ENCODE results near the gene NPR1. TPM values are rescaled to one million over a fixed set of nuclear protein-coding genes. Genes with fewer than 3 reads are reported as not detected.
"Not testable (repeated sequence)": the region's sequence is repeated elsewhere in the genome, so short reads cannot be mapped to it uniquely, and the experiment has no call there.

Gene NPR1
- polyA plus RNA-seq, 6 donors from 2014 or later, result not detected

DNA sequence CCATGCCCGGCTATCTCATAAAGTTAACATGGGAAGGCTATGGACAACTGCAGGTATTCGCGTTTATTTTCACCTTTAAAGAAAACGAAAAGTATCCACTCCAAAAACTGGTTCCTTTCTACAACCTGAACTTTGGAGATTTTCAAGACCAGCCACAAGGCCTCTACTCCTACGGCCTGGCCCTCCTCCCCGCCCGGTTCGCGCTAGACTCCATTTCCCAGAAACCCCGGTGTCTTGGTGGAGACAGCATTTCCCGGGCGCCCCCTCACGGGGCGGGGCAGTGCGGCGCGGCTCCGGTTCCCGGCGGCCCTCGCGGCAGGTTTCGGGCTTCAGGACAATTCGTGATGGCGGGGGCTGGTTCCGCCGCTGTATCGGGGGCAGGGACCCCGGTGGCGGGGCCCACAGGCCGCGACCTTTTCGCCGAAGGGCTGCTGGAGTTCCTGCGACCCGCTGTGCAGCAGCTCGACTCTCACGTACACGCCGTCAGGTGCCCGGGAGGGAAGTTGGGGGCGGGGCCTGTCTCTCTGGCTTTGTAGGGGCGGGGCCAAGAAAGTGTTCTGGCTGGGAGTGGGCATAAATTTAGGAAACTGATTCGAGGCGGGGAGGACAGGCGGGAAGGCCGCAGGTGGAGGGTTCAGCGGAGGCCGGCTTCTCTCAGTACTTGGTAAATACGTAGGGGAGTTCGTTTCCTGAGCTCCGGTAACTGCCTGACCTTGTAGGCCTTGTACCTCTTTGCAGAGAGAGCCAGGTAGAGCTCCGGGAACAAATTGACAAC is 19.9 kb upstream of the NPR1 start, which contains the start of gene SNAPIN:
Gene SNAPIN (plus strand): TSS at position 304 of the 775 bp plus-strand sequence. CDS start 41 bp downstream, at position 345.
- DNase-seq (peak; percentile 94), ATAC-seq (ENCODE audit: low read depth in 2 of 2) (peak; percentile 98 to 99)
- H3K36me3 Mint-ChIP-seq, result peaks cover 0 to 8% of the 10 kb centered on the region in 2 donors
- H3K9me3 Mint-ChIP-seq, result no peaks in the 10 kb centered on the region
- H3K27ac Mint-ChIP-seq, result peak within 1 kb of the TSS; percentile 69 to 98 (median 90)
- peaks cover 4 to 18% (median 17%) of the 10 kb centered on the region in 3 donors for H3K4me1 Mint-ChIP-seq
- no peaks in the 10 kb centered on the region for H3K27me3 Mint-ChIP-seq
- peak within 1 kb of the TSS; percentile 88 to 98 (median 96) for H3K4me3 Mint-ChIP-seq

- H3K27me3 Mint-ChIP-seq, result no peaks in the 10 kb centered on the region
- H3K36me3 Mint-ChIP-seq, result peaks cover 0 to 8% of the 10 kb centered on the region in 2 donors
- peaks cover 4 to 18% (median 17%) of the 10 kb centered on the region in 3 donors for H3K4me1 Mint-ChIP-seq
- no peaks in the 10 kb centered on the region for H3K9me3 Mint-ChIP-seq
- peak overlapping the region in 4 of 6 donors; percentile 69 to 98 (median 85) for H3K27ac Mint-ChIP-seq
- DNase-seq, result no peak
- peak overlapping the region; percentile 88 to 98 (median 96) for H3K4me3 Mint-ChIP-seq
- no peak for ATAC-seq (ENCODE audit: low read depth in 2 of 2)
Measured at GRCh38 chr1:153659175-153659534, 19.3 kb upstream of the NPR1 start.

DNA sequence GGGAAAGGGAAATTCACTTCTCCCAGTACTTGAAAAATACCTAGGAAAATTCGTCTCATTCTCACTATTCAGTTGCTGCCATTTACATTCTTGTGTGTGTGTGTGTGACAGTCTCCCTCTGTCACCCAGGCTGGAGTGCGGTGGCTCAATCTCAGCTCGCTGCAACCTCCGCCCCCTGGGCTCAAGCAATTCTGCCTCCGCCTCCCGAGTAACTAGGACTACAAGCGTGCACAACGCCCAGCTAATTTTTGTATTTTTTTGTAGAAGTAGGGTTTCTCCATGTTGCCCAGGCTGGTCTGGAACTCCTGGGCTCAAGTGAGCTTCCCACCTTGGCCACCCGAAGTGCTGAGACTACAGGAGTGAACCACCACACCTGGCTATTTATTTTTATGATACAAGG is 18.8 kb upstream of the NPR1 start:
- Mint-ChIP-seq H3K27me3 (no peaks in the 10 kb centered on the region), H3K4me1 (peaks cover 4 to 18% (median 17%) of the 10 kb centered on the region in 3 donors), H3K27ac (peak overlapping the region in 4 of 6 donors; percentile 58 to 93 (median 74)), H3K9me3 (no peaks in the 10 kb centered on the region), H3K36me3 (peaks cover 0 to 8% of the 10 kb centered on the region in 2 donors), H3K4me3 (peak overlapping the region; percentile 88 to 98 (median 96))
- no peak for ATAC-seq (ENCODE audit: low read depth in 2 of 2)
- no peak for DNase-seq

DNA sequence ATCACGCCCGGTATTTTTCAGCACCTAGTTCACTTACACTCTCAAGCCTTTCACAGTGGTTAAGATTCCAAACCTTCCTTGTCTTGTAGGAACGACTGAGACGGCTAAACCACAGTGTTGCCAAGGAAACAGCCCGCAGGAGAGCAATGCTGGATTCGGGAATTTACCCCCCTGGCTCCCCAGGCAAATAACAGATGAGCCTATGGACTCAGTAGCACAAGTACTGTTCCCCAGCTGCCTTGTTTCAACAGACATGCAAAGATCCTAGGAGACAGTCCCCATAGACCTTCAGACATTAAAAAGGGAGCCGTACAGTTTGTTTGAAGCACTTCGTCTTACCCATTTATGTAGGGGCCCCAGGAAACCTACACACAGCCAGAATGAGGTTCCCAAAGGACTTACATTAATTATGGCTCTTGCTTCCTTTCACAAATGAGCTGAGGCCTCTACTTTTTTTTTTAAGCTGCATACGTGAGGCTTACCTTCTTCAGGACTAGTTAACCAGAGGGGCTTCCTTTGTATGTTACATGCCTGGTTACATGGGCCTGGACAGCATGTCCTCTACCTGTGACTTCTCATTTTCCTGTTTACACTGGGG is 17.3 kb upstream of the NPR1 start:
- Mint-ChIP-seq H3K4me3 (peak overlapping the region in 6 of 8 donors; percentile 15 to 86 (median 46)), H3K9me3 (no peaks in the 10 kb centered on the region), H3K27me3 (no peaks in the 10 kb centered on the region), H3K36me3 (peaks cover 0 to 18% of the 10 kb centered on the region in 2 donors), H3K27ac (peak overlapping the region in 4 of 6 donors; percentile 55 to 89 (median 62)), H3K4me1 (peaks cover 4 to 18% (median 17%) of the 10 kb centered on the region in 3 donors)
- no peak for DNase-seq
- ATAC-seq (ENCODE audit: low read depth in 2 of 2), result no peak

- ATAC-seq (ENCODE audit: low read depth in 2 of 2), result no peak
- Mint-ChIP-seq H3K4me3 (peak overlapping the region in 1 of 8 donors; percentile 48), H3K27ac (no peak overlapping the region), H3K27me3 (no peaks in the 10 kb centered on the region), H3K4me1 (peaks cover 4 to 18% (median 17%) of the 10 kb centered on the region in 3 donors), H3K9me3 (no peaks in the 10 kb centered on the region), H3K36me3 (peaks cover 0 to 18% of the 10 kb centered on the region in 2 donors)
- DNase-seq, result no peak
Measured at GRCh38 chr1:153662269-153662668, 16.2 kb upstream of the NPR1 start.

- Mint-ChIP-seq H3K27me3 (no peaks in the 10 kb centered on the region), H3K4me3 (no peak overlapping the region), H3K9me3 (no peaks in the 10 kb centered on the region), H3K27ac (no peak overlapping the region), H3K4me1 (peaks cover 5 to 20% (median 19%) of the 10 kb centered on the region in 3 donors), H3K36me3 (peaks cover 0 to 18% of the 10 kb centered on the region in 2 donors)
- no peak for ATAC-seq (ENCODE audit: low read depth in 2 of 2)
- DNase-seq, result no peak
Measured at GRCh38 chr1:153663211-153663610, 15.3 kb upstream of the NPR1 start.

- Mint-ChIP-seq H3K4me3 (peak overlapping the region in 1 of 8 donors; percentile 53), H3K27ac (no peak overlapping the region), H3K4me1 (peaks cover 4 to 18% (median 7%) of the 10 kb centered on the region in 3 donors), H3K9me3 (no peaks in the 10 kb centered on the region), H3K27me3 (no peaks in the 10 kb centered on the region), H3K36me3 (peaks cover 0 to 10% of the 10 kb centered on the region in 2 donors)
- DNase-seq, result no peak
- no peak for ATAC-seq (ENCODE audit: low read depth in 2 of 2)
Measured at GRCh38 chr1:153667439-153667838, 11.0 kb upstream of the NPR1 start.

DNA sequence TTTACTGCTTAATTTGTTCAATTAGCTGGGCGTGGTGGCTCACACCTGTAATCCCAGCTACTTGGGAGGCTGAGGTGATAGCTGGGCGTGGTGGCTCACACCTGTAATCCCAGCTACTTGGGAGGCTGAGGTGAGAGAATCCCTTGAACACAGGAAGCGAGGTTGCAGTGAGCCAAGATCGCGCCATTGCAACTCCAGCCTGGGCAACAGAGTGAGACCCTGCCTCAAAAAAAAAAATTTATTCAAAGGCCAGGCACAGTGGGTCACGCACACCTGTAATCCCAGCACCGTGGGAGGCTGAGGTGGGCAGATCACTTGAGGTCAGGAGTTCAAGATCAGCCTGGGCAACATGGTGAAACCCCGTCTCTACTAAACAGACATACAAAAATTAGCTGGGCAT is 9.8 kb upstream of the NPR1 start:
- not testable (repeated sequence) for H3K9me3 Mint-ChIP-seq; DNase-seq; H3K27me3 Mint-ChIP-seq; ATAC-seq (ENCODE audit: low read depth in 2 of 2)
- H3K4me1 Mint-ChIP-seq, result peaks cover 4 to 18% (median 5%) of the 10 kb centered on the region in 3 donors
- peak overlapping the region in 3 of 8 donors; percentile 45 to 55 (median 51) for H3K4me3 Mint-ChIP-seq
- H3K27ac Mint-ChIP-seq, result peak overlapping the region in 1 of 6 donors; percentile 41
- peaks cover 0 to 10% of the 10 kb centered on the region in 2 donors for H3K36me3 Mint-ChIP-seq

DNA sequence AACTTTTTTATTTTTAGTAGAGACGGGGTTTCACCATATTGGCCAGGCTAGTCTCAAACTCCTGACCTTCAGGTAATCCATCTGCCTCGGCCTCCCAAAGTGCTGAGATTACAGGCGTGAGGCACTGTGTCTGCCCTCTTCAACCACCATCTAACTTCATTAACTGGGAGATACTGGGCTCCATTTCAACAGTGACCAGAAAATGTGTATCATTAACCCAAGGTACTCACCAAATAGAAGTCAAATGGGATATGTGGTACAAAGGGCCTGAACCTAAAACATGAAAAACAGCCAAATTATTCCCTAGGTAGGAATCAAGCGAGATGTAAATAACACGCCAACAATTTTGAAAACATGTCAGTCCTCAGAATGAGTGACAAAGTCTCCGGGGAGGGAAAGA is 8.9 kb upstream of the NPR1 start:
- Mint-ChIP-seq H3K27ac (peak overlapping the region in 3 of 6 donors; percentile 32 to 96 (median 62)), H3K4me3 (peak overlapping the region in 1 of 8 donors; percentile 66), H3K36me3 (peaks cover 0 to 10% of the 10 kb centered on the region in 2 donors), H3K9me3 (no peaks in the 10 kb centered on the region), H3K27me3 (no peaks in the 10 kb centered on the region), H3K4me1 (peaks cover 4 to 18% (median 5%) of the 10 kb centered on the region in 3 donors)
- ATAC-seq (ENCODE audit: low read depth in 2 of 2) (no peak), DNase-seq (no peak)

DNA sequence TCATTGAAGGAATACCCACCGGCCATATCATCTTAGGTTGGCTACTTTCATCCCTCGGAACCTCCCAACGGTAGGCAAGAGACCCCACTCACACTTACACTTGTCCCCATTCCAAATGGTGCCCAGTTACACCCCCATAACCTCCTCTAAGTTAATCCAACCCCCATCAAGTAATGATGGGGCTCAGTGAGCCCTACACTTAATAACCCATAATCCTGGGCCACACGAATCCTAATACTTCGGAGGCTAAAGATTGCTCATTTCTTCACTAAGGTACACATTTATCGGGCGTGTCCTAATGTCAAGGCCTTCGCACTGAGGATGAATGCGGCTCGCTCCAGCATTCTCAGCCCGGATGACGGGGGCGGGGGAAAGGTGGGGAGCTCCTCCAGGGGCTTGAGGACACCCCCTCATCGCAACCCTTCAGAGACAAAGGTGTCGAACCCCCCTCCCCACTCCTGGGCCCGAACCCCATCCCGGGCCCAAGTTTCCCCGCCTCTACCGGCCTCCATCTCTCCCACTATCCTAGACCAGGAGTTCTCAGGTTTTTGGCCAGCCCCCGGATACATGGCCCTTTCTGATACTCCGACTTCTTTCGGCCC is 8.1 kb upstream of the NPR1 start:
- Mint-ChIP-seq H3K27me3 (no peaks in the 10 kb centered on the region), H3K36me3 (peaks cover 0 to 4% of the 10 kb centered on the region in 2 donors), H3K4me3 (no peak overlapping the region), H3K4me1 (peaks cover 4 to 18% (median 5%) of the 10 kb centered on the region in 3 donors), H3K27ac (no peak overlapping the region), H3K9me3 (no peaks in the 10 kb centered on the region)
- DNase-seq, result no peak
- ATAC-seq (ENCODE audit: low read depth in 2 of 2), result peak in 1 of 2 donors; percentile 1

DNA sequence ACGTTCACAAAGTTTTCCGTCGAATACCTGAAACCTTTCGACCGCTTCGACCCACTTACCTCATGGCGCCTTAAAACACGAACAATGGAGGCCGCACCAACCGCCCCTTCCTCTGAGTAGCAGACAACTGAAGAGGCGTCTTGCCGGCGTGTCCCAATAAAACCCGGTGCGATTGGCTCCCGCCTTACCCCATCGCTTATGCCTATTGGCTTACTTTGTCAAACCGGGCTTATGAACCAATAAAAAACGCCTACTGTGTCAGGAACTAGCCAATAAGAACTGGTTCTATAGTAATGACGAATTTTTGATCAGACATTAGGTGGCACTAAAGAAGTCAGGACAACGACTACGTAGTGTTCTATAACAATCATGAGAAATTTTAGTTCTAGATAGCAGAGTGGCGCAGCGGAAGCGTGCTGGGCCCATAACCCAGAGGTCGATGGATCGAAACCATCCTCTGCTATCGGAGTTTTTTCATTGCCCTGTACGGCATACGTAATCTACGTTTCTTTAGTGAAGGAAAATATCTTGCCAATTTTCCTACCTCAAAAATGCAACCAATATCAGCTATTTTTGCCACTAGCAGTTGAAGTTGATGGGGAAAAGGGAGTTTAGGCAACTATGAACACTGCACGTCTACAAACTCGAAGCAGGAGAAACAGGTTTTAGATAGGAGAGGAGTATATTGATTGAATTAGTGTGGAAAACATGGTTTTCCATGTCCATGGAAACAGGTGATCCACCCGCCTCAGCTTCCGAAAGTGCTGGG is 7.4 kb upstream of the NPR1 start, which contains the start of gene ILF2:
Gene ILF2 (minus strand): TSS at position 135 of the 769 bp plus-strand sequence. CDS start 71 bp downstream, at position 64.
- Mint-ChIP-seq H3K4me1 (peaks cover 4 to 18% (median 5%) of the 10 kb centered on the region in 3 donors), H3K27me3 (peaks cover 0 to under 1% (median 0%) of the 10 kb centered on the region in 3 donors), H3K9me3 (no peaks in the 10 kb centered on the region), H3K36me3 (no peaks in the 10 kb centered on the region), H3K4me3 (no peak within 1 kb of the TSS), H3K27ac (peak within 1 kb of the TSS in 1 of 6 donors; percentile 32)
- peak; percentile 88 to 89 for ATAC-seq (ENCODE audit: low read depth in 2 of 2)
- peak; percentile 97 for DNase-seq

GRCh38 chr1:153671628-153672353 is 6.7 kb upstream of the NPR1 start:
- H3K9me3 Mint-ChIP-seq, H3K27me3 Mint-ChIP-seq, H3K4me3 Mint-ChIP-seq, H3K36me3 Mint-ChIP-seq: not testable (repeated sequence)
- DNase-seq, result peak; percentile 45
- Mint-ChIP-seq H3K4me1 (peaks cover 4 to 18% (median 5%) of the 10 kb centered on the region in 3 donors), H3K27ac (peak overlapping the region in 2 of 6 donors; percentile 27 to 86)
- ATAC-seq (ENCODE audit: low read depth in 2 of 2), result peak; percentile 22 to 30
